ENCODE measurements around the gene RLF. TPM values are rescaled to one million over a fixed set of nuclear protein-coding genes. Genes with fewer than 3 reads are reported as not detected.

RLF gene
- total and polyA plus RNA-seq, 9 of the 15 experiments (the other 6 are each of a cell fraction or from before 2014, with no cell fraction given) = 3.6 to 35.0 (median 21.2) TPM

- TF ChIP-seq, protein P1, sequence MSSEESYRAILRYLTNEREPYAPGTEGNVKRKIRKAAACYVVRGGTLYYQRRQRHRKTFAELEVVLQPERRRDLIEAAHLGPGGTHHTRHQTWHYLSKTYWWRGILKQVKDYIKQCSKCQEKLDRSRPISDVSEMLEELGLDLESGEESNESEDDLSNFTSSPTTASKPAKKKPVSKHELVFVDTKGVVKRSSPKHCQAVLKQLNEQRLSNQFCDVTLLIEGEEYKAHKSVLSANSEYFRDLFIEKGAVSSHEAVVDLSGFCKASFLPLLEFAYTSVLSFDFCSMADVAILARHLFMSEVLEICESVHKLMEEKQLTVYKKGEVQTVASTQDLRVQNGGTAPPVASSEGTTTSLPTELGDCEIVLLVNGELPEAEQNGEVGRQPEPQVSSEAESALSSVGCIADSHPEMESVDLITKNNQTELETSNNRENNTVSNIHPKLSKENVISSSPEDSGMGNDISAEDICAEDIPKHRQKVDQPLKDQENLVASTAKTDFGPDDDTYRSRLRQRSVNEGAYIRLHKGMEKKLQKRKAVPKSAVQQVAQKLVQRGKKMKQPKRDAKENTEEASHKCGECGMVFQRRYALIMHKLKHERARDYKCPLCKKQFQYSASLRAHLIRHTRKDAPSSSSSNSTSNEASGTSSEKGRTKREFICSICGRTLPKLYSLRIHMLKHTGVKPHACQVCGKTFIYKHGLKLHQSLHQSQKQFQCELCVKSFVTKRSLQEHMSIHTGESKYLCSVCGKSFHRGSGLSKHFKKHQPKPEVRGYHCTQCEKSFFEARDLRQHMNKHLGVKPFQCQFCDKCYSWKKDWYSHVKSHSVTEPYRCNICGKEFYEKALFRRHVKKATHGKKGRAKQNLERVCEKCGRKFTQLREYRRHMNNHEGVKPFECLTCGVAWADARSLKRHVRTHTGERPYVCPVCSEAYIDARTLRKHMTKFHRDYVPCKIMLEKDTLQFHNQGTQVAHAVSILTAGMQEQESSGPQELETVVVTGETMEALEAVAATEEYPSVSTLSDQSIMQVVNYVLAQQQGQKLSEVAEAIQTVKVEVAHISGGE (CRISPR knock-in tag; IDR thresholded peaks at IDR 0.05) = 0 out of 6 replicates have a peak, but pooled peaks of 1 of the 3 experiments have one; percentile 44
- TF ChIP-seq TEAD1 (CRISPR knock-in tag; IDR thresholded peaks at IDR 0.05) = peak in 1 of 2 experiments; percentile 97; a peak in 2 of 4 replicates
- peak; percentile 43; the same call in 1 of the 2 replicates for TF ChIP-seq VEZF1 (CRISPR knock-in tag; IDR thresholded peaks at IDR 0.05)
- no peak for TF ChIP-seq KDM4B (IDR thresholded peaks at IDR 0.05; ENCODE audit: borderline replicate concordance in 2 of 2, low read depth in 1 of 2)
- peak in 1 of 2 experiments; percentile 86; a peak in 2 of 4 replicates for TF ChIP-seq RCOR1 (IDR thresholded peaks at IDR 0.05; ENCODE audit: borderline replicate concordance in 1 of 2, low read depth in 2 of 2, low read length in 2 of 2)
- peak; percentile 64 for TF ChIP-seq ELF2 (CRISPR knock-in tag; IDR thresholded peaks at IDR 0.05)
- TF ChIP-seq, protein P2, sequence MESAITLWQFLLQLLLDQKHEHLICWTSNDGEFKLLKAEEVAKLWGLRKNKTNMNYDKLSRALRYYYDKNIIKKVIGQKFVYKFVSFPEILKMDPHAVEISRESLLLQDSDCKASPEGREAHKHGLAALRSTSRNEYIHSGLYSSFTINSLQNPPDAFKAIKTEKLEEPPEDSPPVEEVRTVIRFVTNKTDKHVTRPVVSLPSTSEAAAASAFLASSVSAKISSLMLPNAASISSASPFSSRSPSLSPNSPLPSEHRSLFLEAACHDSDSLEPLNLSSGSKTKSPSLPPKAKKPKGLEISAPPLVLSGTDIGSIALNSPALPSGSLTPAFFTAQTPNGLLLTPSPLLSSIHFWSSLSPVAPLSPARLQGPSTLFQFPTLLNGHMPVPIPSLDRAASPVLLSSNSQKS (CRISPR knock-in tag; IDR thresholded peaks at IDR 0.05) = no peak
- TF ChIP-seq HEY1 (CRISPR knock-in tag; IDR thresholded peaks at IDR 0.05; ENCODE audit: borderline replicate concordance) = 0 out of 2 replicates have a peak, but pooled peaks have one; percentile 44
- TF ChIP-seq CXXC5 (CRISPR knock-in tag; IDR thresholded peaks at IDR 0.05) = peak; percentile 29; the same call in 1 of the 2 replicates
- TF ChIP-seq L3MBTL2 (IDR thresholded peaks at IDR 0.05) = peak; percentile 61
- peak; percentile 59; the same call in 1 of the 2 replicates for TF ChIP-seq BCL6 (CRISPR knock-in tag; IDR thresholded peaks at IDR 0.05)
- TF ChIP-seq, protein P3, sequence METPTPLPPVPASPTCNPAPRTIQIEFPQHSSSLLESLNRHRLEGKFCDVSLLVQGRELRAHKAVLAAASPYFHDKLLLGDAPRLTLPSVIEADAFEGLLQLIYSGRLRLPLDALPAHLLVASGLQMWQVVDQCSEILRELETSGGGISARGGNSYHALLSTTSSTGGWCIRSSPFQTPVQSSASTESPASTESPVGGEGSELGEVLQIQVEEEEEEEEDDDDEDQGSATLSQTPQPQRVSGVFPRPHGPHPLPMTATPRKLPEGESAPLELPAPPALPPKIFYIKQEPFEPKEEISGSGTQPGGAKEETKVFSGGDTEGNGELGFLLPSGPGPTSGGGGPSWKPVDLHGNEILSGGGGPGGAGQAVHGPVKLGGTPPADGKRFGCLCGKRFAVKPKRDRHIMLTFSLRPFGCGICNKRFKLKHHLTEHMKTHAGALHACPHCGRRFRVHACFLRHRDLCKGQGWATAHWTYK (CRISPR knock-in tag; IDR thresholded peaks at IDR 0.05) = peak; percentile 84; the same call in 1 of the 2 replicates
- no peak for TF ChIP-seq SNIP1 (IDR thresholded peaks at IDR 0.05; ENCODE audit: low read depth)
- TF ChIP-seq, protein P4, sequence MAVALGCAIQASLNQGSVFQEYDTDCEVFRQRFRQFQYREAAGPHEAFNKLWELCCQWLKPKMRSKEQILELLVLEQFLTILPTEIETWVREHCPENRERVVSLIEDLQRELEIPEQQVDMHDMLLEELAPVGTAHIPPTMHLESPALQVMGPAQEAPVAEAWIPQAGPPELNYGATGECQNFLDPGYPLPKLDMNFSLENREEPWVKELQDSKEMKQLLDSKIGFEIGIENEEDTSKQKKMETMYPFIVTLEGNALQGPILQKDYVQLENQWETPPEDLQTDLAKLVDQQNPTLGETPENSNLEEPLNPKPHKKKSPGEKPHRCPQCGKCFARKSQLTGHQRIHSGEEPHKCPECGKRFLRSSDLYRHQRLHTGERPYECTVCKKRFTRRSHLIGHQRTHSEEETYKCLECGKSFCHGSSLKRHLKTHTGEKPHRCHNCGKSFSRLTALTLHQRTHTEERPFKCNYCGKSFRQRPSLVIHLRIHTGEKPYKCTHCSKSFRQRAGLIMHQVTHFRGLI (CRISPR knock-in tag; IDR thresholded peaks at IDR 0.05) = peak; percentile 40; the same call in 1 of the 2 replicates
- no peak for TF ChIP-seq ILF3 (IDR thresholded peaks at IDR 0.05; ENCODE audit: borderline replicate concordance)
- peak; percentile 85 for TF ChIP-seq TEAD4 (IDR thresholded peaks at IDR 0.05; ENCODE audit: low read length)
- no peak for TF ChIP-seq TEAD4 (CRISPR knock-in tag; IDR thresholded peaks at IDR 0.05; ENCODE audit: borderline replicate concordance)
These were observed 30.3 kb upstream of the RLF start (continued) for GRCh38 chr1:40130892-40131291.
